Fibroblast of pulmonary artery (primary cell): Measurements from ENCODE around the gene AHI1.

Experiments
- DNase-seq: peaks from one replicate; pipeline ENCODE4 v3.0.0-alpha.2; 2010; ENCODE audit warnings: low read depth
- H3K4me3 ChIP-seq: replicated peaks from 2 replicates; pipeline ENCODE4 v1.5.1; 2011; ENCODE audit warnings: low read depth, mild to moderate bottlenecking, control low read depth, low read length, moderate library complexity
- CTCF ChIP-seq: IDR thresholded peaks from 2 replicates; pipeline ENCODE4 v1.5.1; 2011; ENCODE audit warnings: mild to moderate bottlenecking, control low read depth, low read length, inconsistent platforms; ENCODE audit errors: missing control alignments

AHI1 gene

GRCh38 chr6:135270676-135271536 is 226.6 kb downstream of the AHI1 start:
- H3K4me3 ChIP-seq: no peak overlapping the region
- no peak for TF ChIP-seq CTCF
- DNase-seq: no peak

GRCh38 chr6:135269481-135269891 is 228.1 kb downstream of the AHI1 start:
- DNase-seq: no peak
- H3K4me3 ChIP-seq: no peak overlapping the region
- no peak for TF ChIP-seq CTCF

GRCh38 chr6:135268740-135269139 is 228.8 kb downstream of the AHI1 start:
- no peak for TF ChIP-seq CTCF

GRCh38 chr6:135268263-135268662 is 229.3 kb downstream of the AHI1 start:
- TF ChIP-seq CTCF: no peak
- no peak overlapping the region for H3K4me3 ChIP-seq
- DNase-seq: no peak

More at GRCh38 chr6:135268740-135269139, 228.8 kb downstream of the AHI1 start:
- no peak overlapping the region for H3K4me3 ChIP-seq
- DNase-seq: no peak

- no peak for DNase-seq
- H3K4me3 ChIP-seq: no peak overlapping the region
- TF ChIP-seq CTCF: no peak
These were observed 230.5 kb downstream of the AHI1 start for GRCh38 chr6:135267085-135267484.

GRCh38 chr6:135266675-135267074 is 230.9 kb downstream of the AHI1 start:
- no peak overlapping the region for H3K4me3 ChIP-seq
- no peak for TF ChIP-seq CTCF
- no peak for DNase-seq

- no peak for TF ChIP-seq CTCF
- H3K4me3 ChIP-seq: no peak overlapping the region
- DNase-seq: no peak
These were observed 232.3 kb downstream of the AHI1 start for GRCh38 chr6:135265278-135265677.
